Large intestine (tissue), 3 donors: ENCODE data around the gene UBAC1. TPM values are rescaled to one million over a fixed set of nuclear protein-coding genes. Genes with fewer than 3 reads are reported as not detected.
A peak's percentile ranks its signal among the peaks of the same experiment; 100 is the strongest.
"Not testable (repeated sequence)": the region's sequence is repeated elsewhere in the genome, so short reads cannot be mapped to it uniquely, and the experiment has no call there.

ENCODE experiments used
- DNase-seq, 2 donors: peaks; one replicate each; pipeline versions ENCODE4 v3.0.0 to v3.0.0-alpha.2; 2013
- H3K27ac ChIP-seq: one replicate; pipeline ENCODE4 v1.5.1; 2013; ENCODE audit warnings: low read length
- H3K27me3 ChIP-seq: 2 replicates; pipeline ENCODE4 v1.6.1; 2013; ENCODE audit warnings: low read length; ENCODE audit not compliant: control insufficient read depth, insufficient read depth
- H3K36me3 ChIP-seq: 2 replicates; pipeline ENCODE4 v1.6.1; 2013; ENCODE audit warnings: low read length; ENCODE audit not compliant: control insufficient read depth, insufficient read depth
- H3K4me1 ChIP-seq: one replicate; pipeline ENCODE4 v1.6.1; 2013; ENCODE audit warnings: low read length; ENCODE audit not compliant: control insufficient read depth, insufficient read depth
- H3K4me3 ChIP-seq: one replicate; pipeline ENCODE4 v1.5.1; 2013; ENCODE audit warnings: low read length
- H3K9me3 ChIP-seq: one replicate; pipeline ENCODE4 v1.6.1; 2013; ENCODE audit warnings: mild to moderate bottlenecking, low read depth, low read length, moderate library complexity; ENCODE audit not compliant: control insufficient read depth
- WGBS: methylation state at CpG from one replicate; pipeline ENCODE4 v1.1.5; 2013; ENCODE audit warnings: low lambda C conversion rate; ENCODE audit not compliant: insufficient coverage; 5-methylcytosine and 5-hydroxymethylcytosine counted together
- polyA plus RNA-seq: library from polyadenylated mRNA; unstranded; fragments of 120-200 nt; gene quantifications from one replicate; pipeline ENCODE4 v1.2.1, GENCODE V29; 2013

Gene UBAC1
- polyA plus RNA-seq, 1 donor = 21.9 TPM

DNA sequence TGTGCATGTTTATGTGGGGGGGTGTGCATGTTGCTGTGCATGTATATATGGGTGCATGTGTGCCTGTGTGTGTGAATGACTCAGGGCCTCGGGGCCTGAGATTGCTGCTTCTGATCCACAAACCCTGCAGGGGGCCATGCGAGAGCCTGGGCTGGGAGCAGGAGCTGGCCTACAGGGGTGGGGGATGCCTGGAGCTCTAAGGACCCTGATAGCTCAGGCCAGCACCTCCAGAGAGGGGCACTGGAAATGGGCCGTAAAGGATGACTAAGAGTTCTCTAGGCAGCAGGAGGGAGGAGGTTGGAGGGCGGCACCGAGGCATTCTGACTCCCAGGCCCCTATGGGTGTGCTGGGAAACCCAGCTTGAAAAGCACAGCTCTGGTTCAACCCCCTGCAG, 6.9 kb upstream of the UBAC1 start:
- DNase-seq = no peak
- Histone ChIP-seq H3K4me1 (no peaks in the 10 kb centered on the region), H3K9me3 (no peaks in the 10 kb centered on the region), H3K4me3 (no peak overlapping the region), H3K36me3 (no peaks in the 10 kb centered on the region), H3K27ac (no peak overlapping the region), H3K27me3 (peaks cover 6% of the 10 kb centered on the region)
- WGBS = no CpG with 5 or more reads among the region's 5 CpGs

GRCh38 chr9:135966916-135967260, 5.7 kb upstream of the UBAC1 start:
- not testable (repeated sequence) for H3K4me3 ChIP-seq, H3K4me1 ChIP-seq, H3K27ac ChIP-seq, H3K9me3 ChIP-seq, H3K27me3 ChIP-seq, H3K36me3 ChIP-seq, DNase-seq
- no CpG with 5 or more reads among the region's 16 CpGs for WGBS

- Histone ChIP-seq H3K4me3 (no peak overlapping the region), H3K36me3 (no peaks in the 10 kb centered on the region), H3K27me3 (peaks cover 6% of the 10 kb centered on the region), H3K9me3 (no peaks in the 10 kb centered on the region), H3K4me1 (peaks cover 2% of the 10 kb centered on the region), H3K27ac (no peak overlapping the region)
- WGBS = no CpG with 5 or more reads among the region's 11 CpGs
- no peak for DNase-seq
These were observed 4.1 kb upstream of the UBAC1 start for GRCh38 chr9:135965124-135965756.

GRCh38 chr9:135963938-135964337, 2.8 kb upstream of the UBAC1 start:
- WGBS = no CpG with 5 or more reads among the region's 10 CpGs
- no peak overlapping the region for H3K4me3 ChIP-seq
- H3K27me3 ChIP-seq = no peaks in the 10 kb centered on the region
- H3K4me1 ChIP-seq = peaks cover 8% of the 10 kb centered on the region
- no peaks in the 10 kb centered on the region for H3K9me3 ChIP-seq
- no peaks in the 10 kb centered on the region for H3K36me3 ChIP-seq
- no peak for DNase-seq
- no peak overlapping the region for H3K27ac ChIP-seq

DNA sequence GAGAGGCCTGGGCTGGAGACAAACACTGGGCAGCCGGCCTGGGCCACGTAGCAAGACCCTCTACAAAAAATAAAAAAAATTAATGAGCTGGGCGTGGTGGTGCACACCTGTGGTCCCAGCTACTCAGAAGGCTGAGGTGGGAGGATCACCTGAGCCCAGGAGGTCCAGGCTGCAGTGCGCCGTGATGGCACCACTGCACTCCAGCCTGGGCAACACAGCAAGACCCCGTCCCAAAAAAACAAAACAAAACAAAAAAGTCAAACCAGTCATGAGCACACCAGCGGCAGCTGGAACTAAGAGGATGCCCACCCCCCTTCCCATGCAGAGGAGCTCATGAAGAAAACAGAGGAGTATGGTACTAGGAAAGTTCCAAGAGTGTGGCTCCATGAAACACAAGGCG, 2.2 kb upstream of the UBAC1 start:
- no peak overlapping the region for H3K27ac ChIP-seq
- DNase-seq = no peak
- no peaks in the 10 kb centered on the region for H3K36me3 ChIP-seq
- H3K4me1 ChIP-seq = peaks cover 8% of the 10 kb centered on the region
- no peak overlapping the region for H3K4me3 ChIP-seq
- no peaks in the 10 kb centered on the region for H3K27me3 ChIP-seq
- H3K9me3 ChIP-seq = no peaks in the 10 kb centered on the region
- no CpG with 5 or more reads among the region's 8 CpGs for WGBS

DNA sequence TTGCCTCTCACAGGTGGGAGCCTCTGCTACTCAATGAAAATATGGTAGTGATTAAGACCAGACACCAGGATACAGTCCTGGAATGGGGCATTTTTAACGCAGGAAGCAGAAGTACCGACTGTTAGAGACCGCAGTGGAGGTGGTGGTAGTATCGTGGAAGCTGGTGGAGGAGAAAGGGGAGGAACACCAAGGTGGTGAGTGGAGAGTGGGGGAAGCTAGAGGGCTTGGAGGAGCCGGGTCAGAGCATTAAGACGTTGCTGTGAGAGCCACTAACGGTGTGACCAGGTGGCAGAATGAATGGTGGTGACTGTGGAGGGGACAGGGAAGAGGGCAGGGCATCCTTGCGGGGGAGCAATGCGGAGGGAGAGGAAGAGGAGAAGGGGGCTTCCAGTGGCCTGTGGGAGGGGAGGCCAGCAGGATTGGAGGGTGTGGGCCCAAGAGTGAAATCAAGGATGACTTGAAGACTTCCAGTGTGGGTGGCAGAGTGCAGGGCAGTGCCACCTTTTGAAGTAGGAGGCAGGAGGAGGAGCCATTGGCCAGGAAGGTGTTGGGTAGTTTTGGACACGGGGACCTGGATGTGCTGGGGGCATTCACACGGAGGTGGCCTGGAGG, 1.6 kb upstream of the UBAC1 start:
- Histone ChIP-seq H3K4me1 (peaks cover 8% of the 10 kb centered on the region), H3K27me3 (no peaks in the 10 kb centered on the region), H3K27ac (no peak overlapping the region), H3K9me3 (no peaks in the 10 kb centered on the region), H3K36me3 (no peaks in the 10 kb centered on the region), H3K4me3 (no peak overlapping the region)
- 53% methylated on average over 2 of the region's 11 CpGs for WGBS
- DNase-seq = no peak

- H3K27ac ChIP-seq = no peak overlapping the region
- no peaks in the 10 kb centered on the region for H3K27me3 ChIP-seq
- no peak for DNase-seq
- no peaks in the 10 kb centered on the region for H3K9me3 ChIP-seq
- peaks cover 8% of the 10 kb centered on the region for H3K4me1 ChIP-seq
- H3K36me3 ChIP-seq = no peaks in the 10 kb centered on the region
- WGBS = 50% methylated on average over 3 of the region's 15 CpGs
- no peak overlapping the region for H3K4me3 ChIP-seq
These were observed 880 bp upstream of the UBAC1 start for GRCh38 chr9:135961811-135962695.

DNA sequence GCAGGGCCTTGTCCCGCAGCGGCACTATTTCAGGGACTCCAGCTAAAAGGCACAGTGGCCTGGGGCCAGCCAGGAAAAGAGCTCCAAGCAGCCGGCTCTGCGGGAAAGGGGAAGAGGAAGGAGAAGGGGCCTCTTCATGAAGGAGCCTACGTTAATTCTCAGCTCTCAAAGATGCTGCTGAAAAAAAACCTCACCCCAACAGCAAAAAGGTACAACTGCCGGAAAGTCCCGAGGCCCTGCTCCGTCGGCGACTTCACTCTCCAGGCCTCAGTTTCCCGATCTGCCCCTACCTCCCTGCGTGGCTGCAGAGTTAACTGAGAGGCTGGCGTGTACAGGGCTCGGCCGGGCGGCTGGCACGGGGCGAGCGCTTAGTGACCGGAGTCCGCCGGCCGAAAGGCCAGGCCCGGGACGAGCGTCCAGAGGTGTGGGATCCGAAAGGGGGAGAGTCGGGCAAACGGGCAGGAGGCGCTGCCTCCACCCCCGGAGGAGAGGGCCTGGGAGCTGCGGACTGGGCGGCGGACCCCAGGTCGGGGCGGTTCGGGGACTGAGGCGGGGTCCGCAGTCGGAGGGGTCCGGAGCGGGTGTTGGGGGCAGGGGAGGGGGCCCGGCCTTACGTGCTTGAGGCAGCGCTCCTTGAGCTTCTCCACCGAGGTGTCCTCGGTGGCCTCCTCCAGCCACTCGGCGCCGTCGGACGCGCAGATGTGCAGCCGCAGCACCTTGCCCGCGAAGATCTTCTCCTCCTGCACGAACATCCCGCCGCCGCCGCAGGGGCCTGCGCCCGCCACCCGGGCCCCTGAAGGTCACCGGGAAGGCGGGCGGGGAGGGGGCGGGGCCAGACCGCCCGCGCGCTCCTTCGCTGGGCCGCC, 529 bp downstream of the UBAC1 start:
- Histone ChIP-seq H3K4me3 (peak overlapping the region; percentile 85), H3K27me3 (no peaks in the 10 kb centered on the region), H3K27ac (peak overlapping the region; percentile 75), H3K36me3 (no peaks in the 10 kb centered on the region), H3K9me3 (peaks cover 2% of the 10 kb centered on the region), H3K4me1 (peaks cover 8% of the 10 kb centered on the region)
- DNase-seq = no peak
- no CpG with 5 or more reads among the region's 74 CpGs for WGBS

DNA sequence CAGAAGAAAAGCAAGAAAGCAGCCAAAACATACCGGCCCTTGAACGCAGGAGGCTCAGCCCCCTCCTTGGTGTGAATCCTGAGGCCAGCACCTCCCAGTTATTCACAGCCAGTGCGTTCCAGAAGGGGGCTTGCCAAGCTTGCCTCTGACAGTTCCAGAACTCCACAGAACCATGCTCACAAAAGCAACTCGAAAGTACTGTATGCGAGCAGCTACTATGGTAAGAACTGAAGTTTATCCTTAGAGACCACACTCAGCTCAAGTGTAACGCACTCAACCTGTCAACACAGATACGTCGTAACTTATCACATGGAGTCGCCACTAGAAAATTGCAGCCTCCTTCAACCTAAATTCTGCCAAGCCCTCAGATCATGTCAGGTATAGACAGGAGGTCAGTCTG, 1.4 kb downstream of the UBAC1 start:
- H3K9me3 ChIP-seq = peaks cover 2% of the 10 kb centered on the region
- H3K27ac ChIP-seq = no peak overlapping the region
- H3K36me3 ChIP-seq = peaks cover under 1% of the 10 kb centered on the region
- no peak for DNase-seq
- H3K4me3 ChIP-seq = peak overlapping the region; percentile 85
- no CpG with 5 or more reads among the region's 9 CpGs for WGBS
- H3K27me3 ChIP-seq = no peaks in the 10 kb centered on the region
- peaks cover 8% of the 10 kb centered on the region for H3K4me1 ChIP-seq

DNA sequence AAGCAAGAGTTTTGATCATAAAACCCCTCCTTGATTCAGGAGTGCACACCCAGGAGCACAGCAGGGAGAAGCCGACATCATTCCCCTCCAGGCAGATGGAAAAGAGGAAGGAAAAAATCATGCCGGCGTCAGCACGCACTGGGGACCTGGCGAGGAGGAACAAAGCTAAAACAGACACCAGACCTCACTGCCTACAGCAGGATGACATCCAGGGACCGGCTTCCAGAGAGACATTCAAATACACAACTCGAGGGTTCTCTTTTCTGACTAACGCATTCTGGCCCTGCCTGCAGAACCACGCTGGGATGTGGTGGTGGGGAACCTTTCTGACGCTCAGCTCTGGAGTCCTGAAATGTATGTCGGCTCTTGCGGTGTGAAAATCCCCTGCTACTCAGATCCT, 2.7 kb downstream of the UBAC1 start:
- no CpG with 5 or more reads among the region's 12 CpGs for WGBS
- Histone ChIP-seq H3K36me3 (peaks cover 9% of the 10 kb centered on the region), H3K4me3 (no peak overlapping the region), H3K27ac (no peak overlapping the region), H3K4me1 (peaks cover 8% of the 10 kb centered on the region), H3K9me3 (peaks cover 2% of the 10 kb centered on the region), H3K27me3 (no peaks in the 10 kb centered on the region)
- DNase-seq = no peak
